ENCODE measurements around the gene UBL3.

Gene UBL3

GRCh38 chr13:29855784-29856183, 5.4 kb upstream of the UBL3 start:
- DNase-seq = no peak

- no peak for DNase-seq
These were observed 4.6 kb upstream of the UBL3 start for GRCh38 chr13:29855009-29855408.

GRCh38 chr13:29853131-29853530, 2.7 kb upstream of the UBL3 start:
- DNase-seq = no peak

- no peak for DNase-seq
These were observed 2.1 kb upstream of the UBL3 start for GRCh38 chr13:29852472-29853054.

GRCh38 chr13:29849731-29850212, 645 bp downstream of the UBL3 start:
- peak; percentile 78 for DNase-seq

- DNase-seq = peak; percentile 80
These were observed 1.3 kb downstream of the UBL3 start for GRCh38 chr13:29849071-29849631.

GRCh38 chr13:29847501-29847983, 2.9 kb downstream of the UBL3 start:
- DNase-seq = peak; percentile 72

- DNase-seq = peak; percentile 56
These were observed 3.8 kb downstream of the UBL3 start for GRCh38 chr13:29846475-29847256.

GRCh38 chr13:29845440-29846056, 4.9 kb downstream of the UBL3 start:
- DNase-seq = no peak

GRCh38 chr13:29844441-29844840, 6.0 kb downstream of the UBL3 start:
- DNase-seq = no peak

GRCh38 chr13:29840585-29840984, 9.8 kb downstream of the UBL3 start:
- no peak for DNase-seq

GRCh38 chr13:29835280-29836061, 14.9 kb downstream of the UBL3 start:
- DNase-seq = no peak

- DNase-seq = no peak
These were observed 17.6 kb downstream of the UBL3 start for GRCh38 chr13:29832761-29833298.

- no peak for DNase-seq
These were observed 20.4 kb downstream of the UBL3 start for GRCh38 chr13:29830000-29830399.

GRCh38 chr13:29819143-29819542, 31.3 kb downstream of the UBL3 start:
- no peak for DNase-seq

GRCh38 chr13:29817604-29818378, 32.6 kb downstream of the UBL3 start:
- DNase-seq = no peak

GRCh38 chr13:29816715-29817114, 33.7 kb downstream of the UBL3 start:
- DNase-seq = no peak

GRCh38 chr13:29815336-29815735, 35.1 kb downstream of the UBL3 start:
- DNase-seq = no peak

- DNase-seq = no peak
These were observed 39.5 kb downstream of the UBL3 start for GRCh38 chr13:29810898-29811297.

GRCh38 chr13:29810145-29810742, 40.2 kb downstream of the UBL3 start:
- DNase-seq = no peak

GRCh38 chr13:29808264-29808663, 42.2 kb downstream of the UBL3 start:
- no peak for DNase-seq

All from NCI-H748 treated with DMSO at 0.1 percent for 48 hours (cell line).